GM12878 (cell line): Measurements from ENCODE around the gene MACF1. TPM values are rescaled to one million over a fixed set of nuclear protein-coding genes. Genes with fewer than 3 reads are reported as not detected.

Source experiments
- ATAC-seq: fragments of 200-7000 bp; cut with Tn5 transposase; 3 replicates; pipeline ENCODE4 v1.9.1; 2020; ENCODE audit warnings: mild to moderate bottlenecking, moderate library complexity
- BruUV-seq: library from RNA; stranded (reverse); fragments of 400-500 nt; replicated peaks from 2 replicates; lab custom pipeline; 2021; lab: Mats Ljungman, UMichigan
- CTCF ChIA-PET: fragments of 300-600 bp; sonication (Branson Sonifier 250); formaldehyde crosslinking; extraction: SDS; loops from one replicate; lab custom pipeline; 2021; ENCODE audit warnings: inconsistent platforms; lab: Yijun Ruan, JAX
- POLR2A ChIA-PET: fragments of 350-600 bp; formaldehyde crosslinking; extraction: SDS; loops from one replicate; lab custom pipeline; 2021; ENCODE audit warnings: inconsistent platforms; lab: Charles Lee
- RAD21 ChIA-PET: fragments of 300-600 bp; sonication (Branson Sonifier 250); formaldehyde crosslinking; loops from one replicate; lab custom pipeline; 2023; ENCODE audit warnings: antibody characterized with exemption; ENCODE audit not compliant: unreplicated experiment; lab: Charles Lee
- SMC1A ChIA-PET: fragments of 300-600 bp; sonication (Branson Sonifier 250); formaldehyde crosslinking; loops from one replicate; lab custom pipeline; 2023; ENCODE audit not compliant: unreplicated experiment, uncharacterized antibody; lab: Charles Lee
- DNase-seq: peaks from one replicate; pipeline ENCODE4 v3.0.0-alpha.2; 2011; ENCODE audit warnings: low read depth, low spot score
- FAIRE-seq: peaks from 3 replicates; lab custom pipeline; 2011; peaks lifted over from hg19 to GRCh38; lab: Jason Lieb, UNC
- H2AFZ ChIP-seq: 2 replicates; pipeline ENCODE4 v1.6.0; 2011; ENCODE audit warnings: low read depth, low read length, control low read depth; ENCODE audit not compliant: control insufficient read depth
- H3K27ac ChIP-seq: 2 replicates; pipeline ENCODE4 v1.5.1; 2011; ENCODE audit warnings: control low read depth; ENCODE audit not compliant: control insufficient read depth, insufficient read depth
- H3K27me3 ChIP-seq, 2 experiments: replicated peaks in 1 of 2; 2 replicates each; pipeline versions ENCODE4 v1.6.0 to v1.6.1; 2011; ENCODE audit warnings: low read length in 1 of 2; ENCODE audit not compliant: control insufficient read depth in 2 of 2, insufficient read depth in 2 of 2
- H3K36me3 ChIP-seq, 2 experiments: 2 replicates each; pipeline ENCODE4 v1.5.1; 2011; ENCODE audit warnings: low read length in 1 of 2; ENCODE audit not compliant: control insufficient read depth in 2 of 2, insufficient read depth in 2 of 2
- H3K4me1 ChIP-seq: 2 replicates; pipeline ENCODE4 v1.6.1; 2011; ENCODE audit warnings: mild to moderate bottlenecking, low read length, moderate library complexity, mixed read lengths; ENCODE audit not compliant: control insufficient read depth, insufficient read depth
- H3K4me2 ChIP-seq: 2 replicates; pipeline ENCODE4 v1.6.0; 2011; ENCODE audit warnings: control low read depth; ENCODE audit not compliant: control insufficient read depth, insufficient read depth
- H3K4me3 ChIP-seq: fragments of 200-600 bp; sonication (generic); 2 replicates; pipeline ENCODE4 v1.5.1; 2016
- H3K79me2 ChIP-seq: 2 replicates; pipeline ENCODE4 v1.6.0; 2011; ENCODE audit warnings: low read length; ENCODE audit not compliant: control insufficient read depth, insufficient read depth
- H3K9ac ChIP-seq: 2 replicates; pipeline ENCODE4 v1.8.0; 2011; ENCODE audit warnings: low read length, control low read depth, mixed read lengths; ENCODE audit not compliant: control insufficient read depth, insufficient read depth
- H3K9me3 ChIP-seq: replicated peaks from 3 replicates; pipeline ENCODE4 v1.5.1; 2011; ENCODE audit warnings: mild to moderate bottlenecking, low read length; ENCODE audit not compliant: control insufficient read depth, insufficient read depth
- H4K20me1 ChIP-seq: 2 replicates; pipeline ENCODE4 v1.6.0; 2011; ENCODE audit not compliant: control insufficient read depth, insufficient read depth
- BCL3 ChIP-seq: IDR thresholded peaks from 2 replicates; pipeline ENCODE4 v1.6.1; 2011; ENCODE audit warnings: borderline replicate concordance, low read depth, mild to moderate bottlenecking, moderate library complexity, low read length; ENCODE audit not compliant: insufficient read depth, poor library complexity, severe bottlenecking
- MTA2 ChIP-seq: fragments of 450-650 bp; IDR thresholded peaks from 2 replicates; pipeline ENCODE4 v1.6.1; 2016; ENCODE audit warnings: low read depth, mild to moderate bottlenecking, moderate library complexity
- NR2C2 ChIP-seq: IDR thresholded peaks from 2 replicates; pipeline ENCODE4 v1.6.1; 2011; ENCODE audit warnings: borderline replicate concordance, low read depth; ENCODE audit not compliant: control insufficient read depth, insufficient read length
- PKNOX1 ChIP-seq: fragments of 450-650 bp; IDR thresholded peaks from 2 replicates; pipeline ENCODE4 v1.6.1; 2016; ENCODE audit warnings: mild to moderate bottlenecking
- RB1 ChIP-seq: fragments of 450-650 bp; formaldehyde crosslinking; IDR thresholded peaks from 2 replicates; pipeline ENCODE4 v1.6.1; 2017; ENCODE audit warnings: mild to moderate bottlenecking, borderline replicate concordance
- RBBP5 ChIP-seq: fragments of 200-600 bp; sonication (generic); conservative IDR thresholded peaks from 2 replicates; pipeline ENCODE4 v1.6.1; 2016
- RCOR1 ChIP-seq: conservative IDR thresholded peaks from 2 replicates; pipeline ENCODE4 v1.6.1; 2012; ENCODE audit warnings: low read depth, low read length, improper control_type of control experiment
- SPI1 ChIP-seq: IDR thresholded peaks from 2 replicates; pipeline ENCODE4 v1.6.1; 2011; ENCODE audit warnings: low read depth, mild to moderate bottlenecking, low read length, moderate library complexity, borderline replicate concordance; ENCODE audit not compliant: insufficient read depth
- TCF3 ChIP-seq: IDR thresholded peaks from 2 replicates; pipeline ENCODE4 v1.6.1; 2012; ENCODE audit warnings: low read depth, mild to moderate bottlenecking, low read length, borderline replicate concordance; ENCODE audit not compliant: insufficient read depth
- TCF7 ChIP-seq: IDR thresholded peaks from 2 replicates; pipeline ENCODE4 v1.6.1; 2014; ENCODE audit warnings: antibody characterized with exemption, borderline replicate concordance
- YBX1 ChIP-seq: fragments of 450-650 bp; IDR thresholded peaks from 2 replicates; pipeline ENCODE4 v1.6.1; 2016; ENCODE audit warnings: antibody characterized with exemption
- YY1 ChIP-seq: IDR thresholded peaks from 2 replicates; pipeline ENCODE4 v1.6.1; 2011; ENCODE audit warnings: low read depth, mild to moderate bottlenecking, low read length
- ZNF622 ChIP-seq: fragments of 450-650 bp; IDR thresholded peaks from 2 replicates; pipeline ENCODE4 v1.6.1; 2017; ENCODE audit warnings: mild to moderate bottlenecking, inconsistent platforms
- WGBS: methylation state at CpG from one replicate; pipeline ENCODE4 v1.1.6; 2016; ENCODE audit warnings: low lambda C conversion rate; ENCODE audit not compliant: insufficient replicate concordance, insufficient coverage; ENCODE audit errors: missing lambda C conversion rate; 5-methylcytosine and 5-hydroxymethylcytosine counted together
- in situ Hi-C: fragments of 300-500 bp; cut with MboI; formaldehyde crosslinking; loops from 9 replicates; pipeline ENCODE4 v1.14.3; 2018; ENCODE audit warnings: mixed read lengths
- intact Hi-C: fragments of 100-400 bp; cut with micrococcal nuclease; formaldehyde crosslinking; loops from one replicate; pipeline ENCODE4 v1.14.2; 2022; ENCODE audit not compliant: unreplicated experiment
- polyA plus RNA-seq, 11 experiments: library from polyadenylated mRNA; depleted of rRNA in 4 of 11; unstranded in 6 of 11; stranded (reverse) in 5 of 11; fragments of >200 nt; fragmentation: Nextera tagmentation in 4 of 11; fragmentation: Illumina TruSeq in 1 of 11; extraction: Ambion mirVana in 4 of 11; extraction: Trizol in 1 of 11; gene quantifications; 1 replicate in 1 of 11; 2 replicates in 10 of 11; pipeline versions ENCODE4 v1.2.1 to v1.2.3, GENCODE V29; 2011 to 2016; ENCODE audit warnings: inconsistent platforms in 2 of 11, missing spikeins in 2 of 11, low read depth in 1 of 11
- total RNA-seq, 4 experiments: library from RNA; depleted of rRNA in 3 of 4; stranded (reverse); fragments of >200 nt in 3 of 4; fragmentation: Illumina TruSeq in 1 of 4; extraction: Trizol in 1 of 4; gene quantifications; 2 replicates each; pipeline versions ENCODE4 v1.2.1 to v1.2.3, GENCODE V29; 2013 to 2021
- TF ChIP-seq, protein P1 (sequence below): IDR thresholded peaks from 2 replicates; pipeline ENCODE4 v1.6.1; 2011; ENCODE audit warnings: borderline replicate concordance, low read depth, mild to moderate bottlenecking, moderate library complexity, mixed read lengths, low read length; ENCODE audit not compliant: insufficient read depth; ENCODE audit errors: extremely low read length
- TF ChIP-seq, protein P2 (sequence below): IDR thresholded peaks from 2 replicates; pipeline ENCODE4 v1.6.1; 2012; ENCODE audit warnings: low read depth, low read length, improper control_type of control experiment
- TF ChIP-seq, protein P3 (sequence below): fragments of 450-650 bp; IDR thresholded peaks from 2 replicates; pipeline ENCODE4 v1.6.1; 2017; ENCODE audit warnings: low read depth, mild to moderate bottlenecking, moderate library complexity

The MACF1 gene
- total and polyA plus RNA-seq, 10 of the 15 experiments (the other 5 are each of a cell fraction or from before 2014, with no cell fraction given): 15.5 to 201 (median 76.9) TPM

GRCh38 chr1:39255222-39255621 is 50.7 kb downstream of the MACF1 start:
- no peak for ATAC-seq
- TF ChIP-seq MTA2: no peak
- no peak for TF ChIP-seq TCF7
- TF ChIP-seq, protein P1, sequence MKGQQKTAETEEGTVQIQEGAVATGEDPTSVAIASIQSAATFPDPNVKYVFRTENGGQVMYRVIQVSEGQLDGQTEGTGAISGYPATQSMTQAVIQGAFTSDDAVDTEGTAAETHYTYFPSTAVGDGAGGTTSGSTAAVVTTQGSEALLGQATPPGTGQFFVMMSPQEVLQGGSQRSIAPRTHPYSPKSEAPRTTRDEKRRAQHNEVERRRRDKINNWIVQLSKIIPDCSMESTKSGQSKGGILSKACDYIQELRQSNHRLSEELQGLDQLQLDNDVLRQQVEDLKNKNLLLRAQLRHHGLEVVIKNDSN: no peak
- TF ChIP-seq, protein P2, sequence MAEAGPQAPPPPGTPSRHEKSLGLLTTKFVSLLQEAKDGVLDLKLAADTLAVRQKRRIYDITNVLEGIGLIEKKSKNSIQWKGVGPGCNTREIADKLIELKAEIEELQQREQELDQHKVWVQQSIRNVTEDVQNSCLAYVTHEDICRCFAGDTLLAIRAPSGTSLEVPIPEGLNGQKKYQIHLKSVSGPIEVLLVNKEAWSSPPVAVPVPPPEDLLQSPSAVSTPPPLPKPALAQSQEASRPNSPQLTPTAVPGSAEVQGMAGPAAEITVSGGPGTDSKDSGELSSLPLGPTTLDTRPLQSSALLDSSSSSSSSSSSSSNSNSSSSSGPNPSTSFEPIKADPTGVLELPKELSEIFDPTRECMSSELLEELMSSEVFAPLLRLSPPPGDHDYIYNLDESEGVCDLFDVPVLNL: no peak
- no peak for TF ChIP-seq BCL3
- no peak for TF ChIP-seq TCF3
- TF ChIP-seq YY1: no peak
- TF ChIP-seq RBBP5: no peak
- TF ChIP-seq NR2C2: no peak
- TF ChIP-seq YBX1: no peak
- no peak for TF ChIP-seq RB1
- TF ChIP-seq ZNF622: no peak
- TF ChIP-seq RCOR1: no peak
- TF ChIP-seq SPI1: no peak
- TF ChIP-seq, protein P3, sequence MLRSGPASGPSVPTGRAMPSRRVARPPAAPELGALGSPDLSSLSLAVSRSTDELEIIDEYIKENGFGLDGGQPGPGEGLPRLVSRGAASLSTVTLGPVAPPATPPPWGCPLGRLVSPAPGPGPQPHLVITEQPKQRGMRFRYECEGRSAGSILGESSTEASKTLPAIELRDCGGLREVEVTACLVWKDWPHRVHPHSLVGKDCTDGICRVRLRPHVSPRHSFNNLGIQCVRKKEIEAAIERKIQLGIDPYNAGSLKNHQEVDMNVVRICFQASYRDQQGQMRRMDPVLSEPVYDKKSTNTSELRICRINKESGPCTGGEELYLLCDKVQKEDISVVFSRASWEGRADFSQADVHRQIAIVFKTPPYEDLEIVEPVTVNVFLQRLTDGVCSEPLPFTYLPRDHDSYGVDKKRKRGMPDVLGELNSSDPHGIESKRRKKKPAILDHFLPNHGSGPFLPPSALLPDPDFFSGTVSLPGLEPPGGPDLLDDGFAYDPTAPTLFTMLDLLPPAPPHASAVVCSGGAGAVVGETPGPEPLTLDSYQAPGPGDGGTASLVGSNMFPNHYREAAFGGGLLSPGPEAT: no peak
- no peak for TF ChIP-seq PKNOX1
- ChIA-PET RAD21 (interaction anchor here (9.2 kb wide), 1 partner anchor 65 kb away, joined by 393 read pairs; no protein-coding TSS in a partner anchor), POLR2A (interaction anchor here (0.9 kb wide), 1 partner anchor 14 kb away, joined by 3 read pairs; no protein-coding TSS in a partner anchor), SMC1A (interaction anchor here (1.6 to 23.1 kb wide), 3 partner anchors 9 to 64 kb away, joined by 3 to 655 read pairs (median 4); no protein-coding TSS in a partner anchor), CTCF (interaction anchor here (1.5 to 25.0 kb wide), 3 partner anchors 50 to 156 kb away, joined by 4 to 918 read pairs (median 88); no protein-coding TSS in a partner anchor)
- DNase-seq: no peak
- Histone ChIP-seq H3K9me3 (no peaks in the 10 kb centered on the region), H3K4me1 (peaks cover 2% of the 10 kb centered on the region; the same call in 1 of the 2 replicates), H4K20me1 (no peaks in the 10 kb centered on the region), H3K79me2 (peaks cover 12% of the 10 kb centered on the region), H2AFZ (no peak overlapping the region), H3K4me2 (no peak overlapping the region), H3K9ac (no peak overlapping the region), H3K27me3 (no peaks in the 10 kb centered on the region), H3K36me3 (peaks cover 15 to 60% of the 10 kb centered on the region in 2 experiments), H3K4me3 (no peak overlapping the region), H3K27ac (no peak overlapping the region; the same call in 1 of the 2 replicates)
- WGBS: 37% methylated on average over 1 of the region's 1 CpG
- no peak for FAIRE-seq
- BruUV-seq: no TSS peak
- intact Hi-C loops: no loop called here
- in situ Hi-C loops: no loop called here
